HG03039 (cell line): ENCODE results near the gene TICRR.

ENCODE experiments used
- ATAC-seq: cut with Tn5 transposase; IDR thresholded peaks from one replicate; pipeline ENCODE4 v1.9.1; 2021; ENCODE audit warnings: mild to moderate bottlenecking, moderate library complexity; ENCODE audit not compliant: unreplicated experiment

Gene TICRR

DNA sequence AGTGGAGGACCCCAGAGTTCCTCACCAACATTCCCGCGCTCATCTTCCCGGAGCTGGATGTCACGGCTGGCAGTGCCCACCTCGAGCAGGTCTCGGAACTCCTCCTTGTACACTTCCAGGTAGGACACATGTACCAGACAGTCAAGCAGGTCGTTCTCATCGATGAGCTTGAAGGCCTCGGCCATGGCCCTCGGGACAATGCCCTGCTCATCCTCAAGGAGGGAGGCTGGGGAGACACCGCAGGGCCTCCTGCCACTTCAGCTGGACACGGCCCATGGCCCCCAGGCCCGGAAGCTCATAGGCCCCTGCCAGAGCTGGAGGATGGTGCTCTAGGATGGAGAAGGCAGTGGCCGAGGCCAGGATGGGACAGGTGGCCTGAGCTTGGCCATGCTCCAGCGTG, 74.4 kb downstream of the TICRR start:
- no peak for ATAC-seq

DNA sequence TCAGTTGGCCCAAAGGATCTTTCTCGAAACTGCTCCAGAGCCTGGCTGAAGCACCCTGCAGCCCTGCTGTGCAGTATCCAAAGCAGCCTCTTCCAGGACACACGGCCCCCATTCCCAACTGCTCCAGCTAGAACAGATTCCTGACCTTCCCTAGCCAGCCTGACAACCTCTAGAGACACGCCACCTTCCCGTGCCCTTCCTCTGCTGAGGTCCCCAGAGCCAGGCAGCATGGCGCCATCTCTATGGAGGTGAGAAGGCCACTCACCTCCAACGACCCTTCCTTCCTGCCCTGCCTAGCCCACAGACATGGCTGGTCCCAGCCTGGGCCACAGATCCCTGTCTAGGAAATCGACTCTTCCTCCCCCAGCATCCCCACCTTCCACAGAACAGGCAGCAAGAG, 76.9 kb downstream of the TICRR start:
- no peak for ATAC-seq

DNA sequence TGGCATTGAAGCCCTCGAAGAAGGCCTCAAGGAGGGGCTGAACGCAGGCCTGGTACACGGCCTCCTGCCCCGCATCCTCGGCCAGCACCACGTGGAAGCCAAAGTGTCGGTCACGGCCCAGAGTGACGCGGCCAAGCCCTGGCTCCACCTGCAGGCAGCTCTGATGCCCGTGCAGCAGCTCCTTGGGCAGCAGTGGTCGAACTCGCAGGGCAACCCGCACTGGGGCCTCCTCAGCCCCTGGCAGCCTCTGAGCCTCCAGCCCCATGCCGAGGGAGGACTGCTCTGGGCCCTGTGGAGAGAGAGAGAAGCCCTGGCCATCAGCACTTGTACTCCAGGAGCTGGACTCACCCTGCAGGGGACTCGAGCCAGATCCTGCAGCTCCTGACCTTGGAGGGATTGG, 77.4 kb downstream of the TICRR start:
- no peak for ATAC-seq

DNA sequence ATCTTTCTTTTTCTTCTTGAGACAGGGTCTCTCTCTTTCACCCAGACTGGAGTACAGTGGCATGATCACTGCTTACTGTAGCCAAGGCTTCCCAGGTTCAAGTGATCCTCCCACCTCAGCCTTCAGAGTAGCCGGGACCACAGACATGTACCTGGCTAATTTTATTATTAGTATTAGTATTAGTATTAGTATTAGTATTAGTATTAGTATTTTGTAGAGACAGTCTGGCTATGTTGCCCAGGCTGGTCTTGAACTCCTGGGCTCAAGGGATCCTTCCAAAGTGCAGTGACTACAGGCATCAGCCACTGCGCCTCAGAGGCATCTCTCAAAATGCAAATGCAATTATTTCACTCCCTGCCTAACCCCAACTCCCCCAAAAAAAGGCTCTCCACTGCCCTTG, 78.3 kb downstream of the TICRR start:
- ATAC-seq: no peak

DNA sequence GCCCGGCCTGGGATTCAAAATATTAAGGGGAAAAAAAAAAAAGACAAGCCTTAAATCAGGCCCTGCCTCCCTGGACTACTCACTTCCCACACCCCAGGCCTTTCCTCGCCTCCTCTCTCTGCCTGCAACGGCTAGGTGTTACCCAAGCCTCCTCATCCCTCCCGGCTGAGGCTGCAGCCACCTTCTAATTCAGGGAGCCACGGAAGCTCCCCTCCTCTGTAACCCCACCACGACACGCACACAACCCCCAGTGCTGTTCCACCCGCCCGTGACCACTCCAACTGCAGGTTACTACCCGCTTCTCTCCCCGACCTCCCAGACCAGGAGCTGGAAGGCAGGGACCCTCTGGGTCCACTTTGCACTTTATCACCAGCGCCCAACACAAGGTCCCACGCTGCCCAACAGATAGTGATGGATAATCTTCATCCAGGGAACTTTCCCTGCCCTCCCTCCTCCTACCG, 79.1 kb downstream of the TICRR start:
- ATAC-seq: no peak

DNA sequence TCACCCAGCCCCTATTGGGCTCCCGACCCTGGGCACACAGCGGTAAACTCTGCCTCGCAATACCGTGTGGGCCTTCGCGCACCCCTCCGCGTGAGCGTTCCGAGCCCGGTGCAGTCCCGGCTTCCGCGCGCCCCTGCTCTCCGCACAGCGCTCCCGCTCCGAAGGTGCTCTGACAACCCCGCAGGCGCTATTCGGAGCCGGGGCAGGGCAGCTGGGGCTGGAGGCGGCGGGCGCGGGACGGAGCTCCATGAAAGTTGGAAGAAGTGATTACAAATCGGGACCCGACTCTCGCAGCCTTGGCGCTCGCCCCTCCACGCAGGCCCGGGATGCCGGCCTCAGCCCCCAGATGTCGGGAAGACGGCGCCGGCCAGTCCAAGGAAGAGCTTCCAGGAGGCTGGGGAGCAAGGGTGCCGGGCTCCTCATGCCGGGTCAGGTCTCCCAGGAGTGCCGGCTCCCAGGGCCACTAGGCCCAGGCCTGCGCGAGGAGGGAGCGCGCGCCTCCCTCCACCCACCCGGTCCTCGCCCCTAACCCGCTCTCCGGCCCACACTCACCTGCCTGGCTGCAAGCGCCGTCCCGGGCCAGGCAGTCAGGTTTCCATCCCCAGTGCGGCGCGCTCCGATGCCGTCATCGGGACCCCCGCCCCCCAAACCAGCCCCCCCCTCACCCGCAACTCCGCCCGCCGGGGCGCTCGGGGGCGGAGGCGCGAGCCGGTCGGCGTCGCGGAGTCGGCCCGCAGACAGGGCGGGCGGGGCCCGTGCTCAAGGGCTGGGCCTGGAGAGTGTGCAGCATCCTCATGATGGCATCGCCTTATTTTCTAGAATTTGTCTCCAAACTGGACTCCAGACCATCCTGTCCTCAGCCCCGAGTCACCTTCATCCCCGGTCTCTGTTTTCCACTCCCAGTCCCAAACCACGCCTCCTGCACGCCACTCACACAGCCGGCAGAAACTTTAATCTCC, 79.9 kb downstream of the TICRR start, which contains the start of gene KIF7:
Gene KIF7 (minus strand): TSS at position 621 of the 959 bp plus-strand sequence. CDS start 2,537 bp downstream, outside the sequence.
- no peak for ATAC-seq

DNA sequence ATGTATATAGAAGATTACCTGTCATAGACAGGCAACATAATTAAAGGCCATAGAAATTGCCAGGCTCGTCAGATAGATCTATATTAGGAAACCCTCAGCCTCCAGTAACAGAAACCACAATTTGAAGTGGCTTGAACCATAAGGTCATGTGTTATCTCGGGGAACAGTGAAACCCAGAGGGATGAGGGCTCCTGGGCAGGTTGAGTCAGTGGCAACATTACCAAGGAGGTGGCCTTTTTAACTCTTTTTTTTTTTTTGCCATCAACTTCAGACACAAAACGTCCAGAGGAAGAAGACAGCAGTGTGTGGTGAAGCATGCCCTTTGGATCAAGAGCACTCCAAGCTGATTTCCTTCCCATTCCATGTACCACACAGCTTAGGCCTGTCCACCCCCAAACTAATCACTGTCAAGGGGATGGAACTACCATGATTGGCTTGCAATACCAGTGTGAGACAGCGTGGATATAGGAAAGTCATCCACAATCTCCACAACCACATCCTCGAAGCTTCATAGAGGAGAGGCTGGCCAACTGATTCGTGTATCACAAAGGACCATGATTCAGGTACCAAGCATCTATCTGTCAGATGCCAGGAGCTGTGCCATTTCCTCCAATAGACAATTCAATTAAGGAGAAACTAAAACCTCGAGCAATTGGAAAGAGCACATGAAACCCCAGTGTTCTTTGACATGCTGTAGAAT, 81.0 kb downstream of the TICRR start:
- ATAC-seq: no peak

DNA sequence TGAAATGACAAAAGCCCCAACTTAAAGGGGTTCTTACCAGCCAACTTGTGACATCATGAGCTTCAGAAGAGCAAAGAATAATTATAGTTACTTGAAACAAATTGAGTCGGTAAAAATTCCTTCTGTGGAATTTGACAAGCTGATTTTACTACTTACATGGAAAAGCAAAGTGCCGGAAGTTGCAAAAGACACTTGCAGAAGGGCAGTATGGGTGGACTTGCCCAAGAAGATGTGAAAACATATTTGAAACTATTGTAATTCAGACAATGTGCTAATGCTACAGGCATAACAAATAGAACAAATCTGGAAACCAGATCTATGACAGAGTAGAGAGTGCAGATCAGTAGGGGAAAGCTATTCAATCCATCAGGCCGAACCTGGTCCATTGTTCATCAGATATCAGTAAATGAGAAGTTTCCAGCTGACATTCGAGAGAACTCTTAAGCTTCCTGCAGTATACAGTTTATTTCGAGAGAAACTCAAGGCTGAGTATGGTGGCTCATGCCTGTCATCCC, 82.5 kb downstream of the TICRR start:
- no peak for ATAC-seq

DNA sequence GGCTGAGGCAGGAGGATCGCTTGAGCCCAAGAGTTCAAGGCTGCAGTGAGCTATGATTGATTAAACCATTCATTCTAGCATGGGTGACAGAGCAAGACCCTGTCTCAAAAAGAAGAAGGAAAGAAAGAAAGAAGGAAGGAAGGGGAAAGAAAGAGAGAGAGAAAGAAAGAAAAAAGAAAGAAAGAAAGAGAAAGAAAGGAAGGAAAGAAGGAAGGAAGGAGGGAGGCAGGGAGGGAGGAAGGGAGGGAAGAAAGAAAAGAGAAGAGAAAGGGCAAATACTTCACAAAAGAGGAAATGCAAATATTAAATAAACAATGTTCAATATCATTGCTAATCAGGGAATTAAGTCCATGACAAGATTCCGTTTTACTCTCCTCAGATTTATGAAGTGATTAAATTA, 84.0 kb downstream of the TICRR start:
- no peak for ATAC-seq

DNA sequence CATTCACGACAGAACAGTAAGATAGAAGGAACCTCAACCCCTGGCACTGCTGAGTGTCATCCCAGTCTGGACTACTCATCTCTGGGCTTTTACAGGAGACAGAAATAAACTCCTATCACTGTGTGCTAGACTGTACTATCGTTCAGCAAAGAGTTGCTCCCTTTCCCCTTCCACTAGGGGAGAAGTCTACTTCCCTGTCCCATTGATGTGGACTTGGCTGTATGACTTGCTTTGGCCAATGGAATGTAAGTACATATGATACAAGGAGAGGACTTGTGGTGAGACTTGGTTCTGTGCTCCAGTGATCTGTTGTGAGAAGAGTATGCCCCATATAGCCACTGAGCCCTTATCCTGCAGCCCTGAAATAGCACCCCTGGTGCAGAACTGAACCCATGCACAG, 85.3 kb downstream of the TICRR start:
- ATAC-seq: no peak

DNA sequence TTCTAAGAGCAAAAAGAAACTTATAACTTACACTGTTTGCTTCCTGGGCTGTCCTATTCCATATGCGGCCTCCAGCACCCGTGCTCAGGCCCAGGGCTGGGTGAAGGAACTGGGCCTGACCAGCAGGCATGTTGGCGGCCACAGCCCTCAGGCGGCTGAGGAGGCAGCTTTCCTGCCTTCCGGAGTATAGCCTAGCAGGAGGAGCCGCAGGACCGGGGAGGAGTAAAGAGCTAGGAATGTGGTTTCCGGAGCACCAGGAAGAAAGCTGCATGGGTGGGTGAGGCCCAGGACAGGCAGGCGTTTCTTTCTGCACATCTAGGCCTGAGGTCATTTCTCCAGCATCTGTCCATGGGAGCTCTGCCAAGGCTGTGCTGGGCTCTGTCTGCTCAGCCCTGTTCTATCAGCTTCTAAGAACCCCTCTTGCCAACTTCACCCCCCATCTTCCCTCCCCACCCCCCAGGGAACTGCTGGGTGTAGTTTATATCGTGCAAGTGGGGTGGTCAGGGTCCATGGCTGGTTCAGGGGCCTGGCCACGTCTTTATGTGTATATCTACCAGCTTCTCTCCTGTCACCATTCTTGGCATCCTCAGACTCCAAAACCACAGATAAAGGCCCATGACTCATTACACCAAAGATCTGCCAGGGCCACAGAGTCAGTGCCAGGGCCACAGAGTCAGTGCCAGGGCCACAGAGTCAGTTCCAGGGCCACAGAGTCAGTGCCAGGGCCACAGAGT, 87.8 kb downstream of the TICRR start:
- no peak for ATAC-seq

DNA sequence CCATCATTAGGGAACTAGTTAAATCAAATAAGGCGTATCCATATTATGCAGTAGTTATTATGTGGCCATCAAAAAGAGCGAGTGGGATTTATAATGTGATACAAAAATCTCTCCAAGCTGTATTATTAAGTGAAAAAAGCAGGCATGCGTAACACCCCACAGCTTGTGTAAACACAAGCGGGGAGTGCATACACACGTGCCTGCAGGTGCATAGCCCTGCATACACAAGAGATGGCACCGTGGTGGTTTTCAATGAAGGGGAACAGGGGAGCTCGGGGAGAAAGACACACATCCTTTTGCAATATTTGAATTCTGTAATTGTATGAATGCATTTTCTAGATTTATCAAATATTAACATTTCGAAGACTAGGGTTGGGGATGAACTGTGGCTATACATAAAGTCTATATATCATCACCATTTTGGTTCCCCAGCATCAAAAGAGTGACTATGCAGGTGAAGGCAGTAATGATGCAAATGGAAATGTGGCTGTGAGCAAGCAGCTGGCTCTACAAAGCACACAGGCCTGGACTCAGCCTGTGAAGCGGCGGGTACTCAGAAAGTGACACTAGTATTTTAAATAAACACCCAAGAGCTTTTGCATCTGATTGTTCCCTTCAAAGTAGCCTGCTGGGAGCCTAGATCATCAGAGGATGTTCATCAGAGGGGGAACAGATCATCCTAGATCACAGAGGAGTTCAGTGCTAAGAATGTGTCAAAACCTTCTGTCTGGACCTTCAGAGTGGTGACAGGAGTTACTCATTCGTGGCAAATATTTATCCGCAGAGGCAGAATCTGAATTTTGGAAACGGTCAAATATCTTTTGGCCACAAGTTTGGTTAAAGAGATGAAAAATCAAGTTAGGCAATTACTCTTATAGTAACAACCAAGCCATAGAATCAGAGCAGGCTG, 89.4 kb downstream of the TICRR start:
- no peak for ATAC-seq

DNA sequence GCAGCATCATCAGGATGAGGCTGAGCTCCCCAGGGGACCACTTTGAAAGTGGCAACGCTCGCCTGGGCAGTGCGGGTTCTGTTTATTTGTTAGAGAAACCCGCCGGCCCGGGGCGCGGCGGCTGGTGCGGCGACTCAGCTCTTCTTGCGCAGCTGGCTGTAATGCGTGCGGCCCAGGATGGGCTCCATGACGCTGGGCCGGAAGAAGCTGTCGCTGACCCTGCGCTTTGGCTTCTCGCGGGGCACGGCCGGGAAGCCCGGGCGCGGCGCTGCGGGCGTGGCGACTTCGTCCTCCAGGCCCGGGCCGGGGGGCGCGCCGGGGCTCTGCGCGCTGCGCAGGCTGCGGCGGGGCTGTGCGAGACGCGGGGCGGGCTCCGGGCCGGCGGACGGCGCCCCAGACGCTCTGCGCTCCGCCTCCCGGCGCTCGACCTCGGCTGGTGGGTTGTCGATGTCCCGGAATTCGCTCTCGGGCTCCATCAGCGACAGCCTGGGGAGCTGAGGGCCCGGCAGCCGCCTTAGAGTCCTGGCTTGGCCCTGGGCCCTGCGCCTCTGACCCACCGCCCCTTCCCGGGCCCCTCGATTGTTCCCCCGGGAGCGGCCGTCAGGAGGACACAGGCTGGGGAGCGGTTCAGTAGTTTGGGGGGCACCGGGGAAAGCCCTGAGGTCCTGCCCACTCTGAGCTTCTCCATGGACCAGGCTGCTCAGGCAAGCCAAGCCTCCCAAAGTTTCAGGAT, 90.3 kb downstream of the TICRR start:
- no peak for ATAC-seq

DNA sequence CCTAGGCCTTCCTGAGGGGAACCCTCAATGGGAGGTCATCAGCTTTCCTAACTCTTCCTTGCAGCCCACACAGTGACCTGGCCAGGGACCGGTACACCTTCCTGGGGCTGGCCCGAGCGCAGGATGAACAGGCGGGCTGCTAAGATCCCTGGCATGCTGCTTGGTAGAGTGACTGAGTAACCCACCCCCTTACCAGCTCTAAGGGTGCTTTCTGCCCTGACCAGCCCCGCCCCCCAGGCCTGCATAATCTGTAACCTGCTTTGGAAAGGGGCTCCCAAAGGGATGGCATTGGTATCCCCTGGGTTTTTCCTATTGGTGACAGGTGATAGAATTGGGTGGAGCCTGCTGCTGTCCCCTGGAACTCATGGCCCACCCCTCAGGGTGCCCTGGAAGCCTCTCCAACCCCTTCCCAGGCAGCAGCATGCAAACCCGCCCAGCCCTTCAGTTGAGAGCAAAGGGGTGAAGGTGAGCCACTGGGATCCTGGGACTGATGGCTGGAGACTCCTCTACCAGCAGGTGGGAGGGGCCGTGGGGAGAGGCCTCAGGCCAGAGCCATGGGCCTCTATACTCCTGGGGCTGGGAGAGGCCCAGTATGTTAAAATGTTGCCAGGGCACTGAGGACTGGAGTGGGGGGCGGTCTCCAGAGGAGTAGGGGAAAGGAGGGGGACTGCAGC, 91.1 kb downstream of the TICRR start:
- no peak for ATAC-seq

DNA sequence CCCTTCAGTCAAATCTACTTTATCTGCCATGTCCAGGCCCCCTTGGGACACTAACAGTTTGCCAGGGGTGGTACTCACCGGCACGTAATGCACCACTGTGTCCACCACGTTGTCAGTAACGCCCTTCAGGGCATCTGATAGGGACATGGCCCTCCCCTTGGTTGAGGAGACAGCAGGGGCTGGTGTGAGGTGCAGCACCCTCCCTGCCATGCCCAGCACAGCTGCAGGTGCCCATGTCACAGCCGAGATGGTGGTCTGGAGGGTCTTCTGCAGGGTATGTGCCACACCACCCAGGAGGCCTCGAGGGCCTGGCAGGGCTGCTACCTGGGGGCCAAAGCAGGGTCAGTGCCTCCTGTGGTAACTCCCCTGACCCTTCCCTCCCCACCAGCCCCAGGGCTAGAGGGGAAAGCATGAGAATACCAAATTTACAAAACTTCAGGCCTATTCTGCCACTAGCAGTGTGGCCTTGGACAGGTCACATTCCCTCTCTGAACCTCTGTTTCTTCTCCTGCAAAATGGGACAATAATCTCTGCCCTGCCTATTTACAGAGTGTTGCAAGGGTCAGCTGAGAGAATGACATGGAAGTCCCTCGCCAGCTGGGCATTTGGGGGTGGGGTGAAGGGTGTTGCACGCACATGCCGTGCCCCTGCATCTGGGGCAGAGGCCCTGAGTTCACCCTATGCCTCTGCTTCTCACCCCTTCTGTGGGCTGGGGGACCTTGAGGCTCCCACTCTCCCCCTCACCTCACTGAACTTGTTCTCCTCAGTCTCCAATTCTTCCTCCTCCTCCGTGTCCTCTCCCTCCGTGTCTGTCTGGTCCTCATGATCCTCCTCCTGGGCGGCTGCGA, 91.8 kb downstream of the TICRR start:
- ATAC-seq: no peak

DNA sequence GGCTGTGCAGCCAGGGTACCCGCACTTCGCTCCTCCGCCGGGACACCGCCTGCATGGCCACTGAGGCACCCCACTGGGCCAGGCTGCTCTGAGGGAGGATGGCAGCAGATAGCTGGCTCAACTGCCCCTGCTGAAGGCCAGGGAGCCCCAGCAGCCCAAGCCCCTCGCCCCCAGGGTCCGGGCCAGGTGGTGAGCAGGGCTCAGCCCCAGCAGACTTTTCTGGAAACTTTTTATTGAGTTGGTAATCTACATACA, 92.4 kb downstream of the TICRR start:
- no peak for ATAC-seq

DNA sequence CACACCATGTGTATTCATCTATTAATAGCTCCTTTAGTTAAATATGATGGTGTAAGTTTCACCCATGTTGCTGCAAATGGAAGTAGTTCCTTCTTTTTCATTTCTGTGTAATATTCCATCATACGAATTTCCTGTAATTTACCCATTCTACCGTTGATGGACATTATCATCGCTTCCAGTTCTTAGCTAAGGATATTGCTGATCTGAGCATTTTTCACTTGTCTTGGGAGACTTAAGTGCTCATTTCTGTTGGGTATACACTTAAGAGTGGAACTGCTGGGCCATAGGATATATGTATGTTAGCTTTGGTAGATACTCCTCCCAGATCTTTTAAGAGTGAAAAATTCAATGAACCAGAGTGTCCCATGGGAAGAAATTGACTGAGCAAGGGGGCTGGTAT, 92.9 kb downstream of the TICRR start:
- ATAC-seq: no peak

DNA sequence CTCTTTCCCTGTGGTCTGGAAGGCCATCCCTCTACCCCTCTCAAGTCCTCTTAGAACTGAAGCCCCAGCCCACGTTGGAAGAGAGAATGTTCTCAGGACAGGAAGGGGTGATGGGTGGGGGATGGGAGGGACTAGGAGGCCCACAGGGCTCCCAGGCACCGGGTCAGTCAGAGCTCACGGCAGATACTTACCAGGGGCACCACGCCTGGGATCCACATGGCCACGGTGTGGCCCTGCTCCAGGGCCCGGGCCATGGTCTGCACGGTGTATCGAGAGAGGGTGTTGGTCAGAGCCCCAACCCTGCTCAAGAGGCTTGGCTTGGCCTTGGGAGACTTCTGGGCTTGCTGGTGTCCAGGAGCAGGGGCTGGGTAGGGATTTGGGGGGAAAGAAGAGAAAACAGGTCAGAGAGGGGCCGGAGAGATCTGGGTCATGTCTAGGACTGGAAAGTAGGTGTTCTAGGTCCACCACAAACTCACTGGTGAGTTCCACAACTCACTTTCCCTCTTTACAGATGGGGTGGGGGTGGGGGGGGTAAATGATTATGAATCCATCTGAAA, 94.1 kb downstream of the TICRR start:
- no peak for ATAC-seq
